Breast epithelium (tissue), 4 donors: ENCODE measurements around the gene KRT7. TPM values are rescaled to one million over a fixed set of nuclear protein-coding genes. Genes with fewer than 3 reads are reported as not detected.

ENCODE experiments used
- DNase-seq, 2 donors: peaks; one replicate each; pipeline ENCODE4 v3.0.0-alpha.2; 2019; ENCODE audit warnings: low spot score in 2 of 2
- H3K27ac ChIP-seq, 2 donors: fragments of 200-600 bp; sonication (generic) in 1 of 2; one replicate each; pipeline ENCODE4 v1.5.1; 2016 to 2019; ENCODE audit warnings: mild to moderate bottlenecking in 1 of 2
- H3K27me3 ChIP-seq, 2 donors: fragments of 200-600 bp; sonication (generic) in 1 of 2; one replicate each; pipeline versions ENCODE4 v1.5.1 to v1.6.0; 2017 to 2019; ENCODE audit warnings: control low read depth in 1 of 2, mild to moderate bottlenecking in 1 of 2
- H3K36me3 ChIP-seq: fragments of 200-600 bp; one replicate; pipeline ENCODE4 v1.5.1; 2019
- H3K4me1 ChIP-seq, 2 donors: fragments of 200-600 bp; sonication (generic); one replicate each; pipeline ENCODE4 v1.5.1; 2016 to 2019; ENCODE audit warnings: control low read depth in 1 of 2
- H3K4me3 ChIP-seq, 3 donors: fragments of 200-600 bp; sonication (generic); 1 replicate in 2 of 3; 2 replicates in 1 of 3; pipeline ENCODE4 v1.5.1; 2016 to 2019; ENCODE audit warnings: mild to moderate bottlenecking in 3 of 3, moderate library complexity in 2 of 3
- H3K9me3 ChIP-seq, 2 donors: fragments of 200-600 bp; sonication (generic) in 1 of 2; one replicate each; pipeline ENCODE4 v1.5.1; 2016 to 2019; ENCODE audit warnings: control low read depth in 1 of 2
- POLR2A ChIP-seq: fragments of 450-650 bp; IDR thresholded peaks from one replicate; pipeline ENCODE4 v1.6.1; 2016; ENCODE audit warnings: antibody characterized with exemption, mild to moderate bottlenecking, moderate library complexity
- POLR2AphosphoS5 ChIP-seq, 3 donors: sonication (generic); formaldehyde crosslinking; IDR thresholded peaks; one replicate each; pipeline ENCODE4 v1.6.1; 2017; ENCODE audit warnings: antibody characterized with exemption in 3 of 3
- intact Hi-C: fragments of 100-400 bp; cut with DNase I; formaldehyde crosslinking; loops from one replicate; pipeline ENCODE4 v1.15.1; 2023; ENCODE audit warnings: low total_unique reads
- total RNA-seq, 3 donors: library from RNA; depleted of rRNA; stranded (reverse); fragments of >200 nt; gene quantifications; one replicate each; pipeline ENCODE4 v1.1.0, GENCODE V29; 2016
- TF ChIP-seq, protein P1 (sequence below), 3 donors: fragments of 450-650 bp; IDR thresholded peaks; one replicate each; pipeline ENCODE4 v1.5.1; 2016 to 2017; ENCODE audit warnings: antibody characterized with exemption in 3 of 3, mild to moderate bottlenecking in 3 of 3, moderate library complexity in 3 of 3

Gene KRT7
- total RNA-seq, 3 donors from 2014 or later = 4.2 to 1,051 (median 358) TPM

DNA sequence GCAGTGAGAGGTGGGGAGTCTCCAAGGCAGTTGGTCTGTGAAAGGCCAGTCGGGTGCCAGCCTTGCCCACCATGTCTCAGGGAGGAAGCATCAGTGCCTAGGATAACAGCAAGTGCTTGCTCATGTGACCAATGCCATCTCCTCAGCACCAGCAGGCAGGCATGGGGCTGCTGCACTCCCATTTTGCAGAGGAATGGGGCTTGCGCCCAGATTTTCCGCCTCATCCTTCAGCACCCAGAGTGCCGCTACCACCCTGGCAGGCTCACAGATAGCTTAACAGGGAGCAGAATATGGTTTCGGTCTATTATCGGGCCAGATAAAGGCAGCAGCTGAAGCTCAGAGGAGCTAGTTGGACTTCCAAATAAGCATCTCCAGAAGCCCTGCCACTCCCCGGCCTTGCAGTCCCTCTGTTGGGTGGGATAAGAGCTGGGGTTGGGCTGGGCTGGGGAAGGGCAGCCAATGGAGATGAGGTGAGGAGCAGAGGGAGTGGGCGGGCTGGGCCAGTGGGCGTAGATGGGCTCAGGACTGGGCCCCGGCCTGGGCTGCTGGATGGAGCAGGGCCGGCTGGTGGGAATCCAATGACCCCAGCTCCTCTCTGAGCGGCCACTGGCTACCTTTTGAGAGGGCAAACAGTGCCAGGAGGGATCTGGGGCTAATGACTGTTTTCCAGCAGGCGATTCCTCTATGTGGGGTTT, 32.8 kb upstream of the KRT7 start:
- H3K27me3 ChIP-seq = no peaks in the 10 kb centered on the region
- intact Hi-C loops = no loop called here
- H3K36me3 ChIP-seq = no peaks in the 10 kb centered on the region
- H3K27ac ChIP-seq = peak overlapping the region in 1 of 2 donors; percentile 33
- no peaks in the 10 kb centered on the region for H3K9me3 ChIP-seq
- no peak for TF ChIP-seq POLR2AphosphoS5 (IDR thresholded peaks at IDR 0.05)
- TF ChIP-seq, protein P1, sequence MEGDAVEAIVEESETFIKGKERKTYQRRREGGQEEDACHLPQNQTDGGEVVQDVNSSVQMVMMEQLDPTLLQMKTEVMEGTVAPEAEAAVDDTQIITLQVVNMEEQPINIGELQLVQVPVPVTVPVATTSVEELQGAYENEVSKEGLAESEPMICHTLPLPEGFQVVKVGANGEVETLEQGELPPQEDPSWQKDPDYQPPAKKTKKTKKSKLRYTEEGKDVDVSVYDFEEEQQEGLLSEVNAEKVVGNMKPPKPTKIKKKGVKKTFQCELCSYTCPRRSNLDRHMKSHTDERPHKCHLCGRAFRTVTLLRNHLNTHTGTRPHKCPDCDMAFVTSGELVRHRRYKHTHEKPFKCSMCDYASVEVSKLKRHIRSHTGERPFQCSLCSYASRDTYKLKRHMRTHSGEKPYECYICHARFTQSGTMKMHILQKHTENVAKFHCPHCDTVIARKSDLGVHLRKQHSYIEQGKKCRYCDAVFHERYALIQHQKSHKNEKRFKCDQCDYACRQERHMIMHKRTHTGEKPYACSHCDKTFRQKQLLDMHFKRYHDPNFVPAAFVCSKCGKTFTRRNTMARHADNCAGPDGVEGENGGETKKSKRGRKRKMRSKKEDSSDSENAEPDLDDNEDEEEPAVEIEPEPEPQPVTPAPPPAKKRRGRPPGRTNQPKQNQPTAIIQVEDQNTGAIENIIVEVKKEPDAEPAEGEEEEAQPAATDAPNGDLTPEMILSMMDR (IDR thresholded peaks at IDR 0.05) = no peak
- no peak for TF ChIP-seq POLR2A
- H3K4me1 ChIP-seq = peaks cover 0 to 17% of the 10 kb centered on the region in 2 donors
- no peak for DNase-seq
- no peak overlapping the region for H3K4me3 ChIP-seq

DNA sequence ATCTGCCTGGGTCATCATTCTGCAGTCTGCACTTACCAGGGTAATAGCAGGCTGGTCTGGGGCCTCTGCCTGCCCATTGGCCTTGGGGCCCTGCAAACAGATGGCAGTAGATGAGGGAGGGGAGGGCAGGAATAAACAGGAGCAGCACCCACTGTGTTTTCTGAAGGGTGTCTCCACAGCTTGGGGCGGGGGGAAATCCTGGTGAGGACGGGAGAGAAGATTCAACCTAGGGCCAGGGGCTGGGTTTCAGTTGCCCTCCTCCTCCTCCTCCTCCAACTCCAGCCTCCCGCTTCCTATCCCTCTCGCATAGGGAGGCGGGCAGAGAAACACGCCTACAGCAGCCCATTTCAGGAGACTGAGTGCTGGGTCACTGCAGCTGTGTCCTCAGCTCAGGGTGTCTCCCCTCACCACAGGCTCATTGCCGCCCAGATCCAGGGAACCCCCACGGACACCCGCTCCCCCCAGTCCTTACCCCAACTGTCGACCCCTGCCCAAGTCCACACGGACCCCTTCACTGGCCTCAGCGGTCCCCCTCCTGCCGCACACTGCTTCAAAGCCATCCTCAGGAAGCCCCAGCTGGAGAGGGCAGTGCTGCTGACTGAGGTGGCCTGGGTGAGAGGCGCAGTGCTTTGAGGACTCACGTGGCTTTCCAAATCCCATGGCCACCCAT, 32.1 kb upstream of the KRT7 start:
- peak overlapping the region in 1 of 2 donors; percentile 33 for H3K27ac ChIP-seq
- DNase-seq = no peak
- no peak overlapping the region for H3K4me3 ChIP-seq
- no peak for TF ChIP-seq POLR2AphosphoS5 (IDR thresholded peaks at IDR 0.05)
- TF ChIP-seq, protein P1 (IDR thresholded peaks at IDR 0.05) = no peak
- no peak for TF ChIP-seq POLR2A
- no peaks in the 10 kb centered on the region for H3K36me3 ChIP-seq
- intact Hi-C loops = no loop called here
- no peaks in the 10 kb centered on the region for H3K9me3 ChIP-seq
- peaks cover 0 to 17% of the 10 kb centered on the region in 2 donors for H3K4me1 ChIP-seq
- no peaks in the 10 kb centered on the region for H3K27me3 ChIP-seq

DNA sequence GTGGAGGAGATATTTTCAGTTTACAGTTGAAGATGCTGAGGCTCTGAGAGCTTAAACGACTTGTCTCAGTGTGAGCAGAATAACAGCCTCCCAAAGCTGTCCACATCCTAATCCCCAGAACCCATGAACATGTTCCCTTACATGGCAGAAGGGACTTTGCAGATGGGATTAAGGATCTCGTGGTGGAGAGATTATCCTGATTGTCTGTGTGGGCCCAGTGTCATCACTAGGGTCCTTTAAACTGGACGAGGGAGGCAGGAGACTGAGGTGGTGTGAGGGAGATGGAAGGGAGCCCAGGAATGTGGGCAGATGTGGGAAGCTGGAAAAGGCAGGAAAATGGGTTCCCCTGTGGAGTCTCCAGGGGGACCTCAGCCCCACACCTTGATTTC, 31.6 kb upstream of the KRT7 start:
- no peaks in the 10 kb centered on the region for H3K9me3 ChIP-seq
- DNase-seq = no peak
- intact Hi-C loops = no loop called here
- H3K27ac ChIP-seq = no peak overlapping the region
- no peak overlapping the region for H3K4me3 ChIP-seq
- H3K4me1 ChIP-seq = peaks cover 0 to 17% of the 10 kb centered on the region in 2 donors
- no peaks in the 10 kb centered on the region for H3K36me3 ChIP-seq
- TF ChIP-seq, protein P1 (IDR thresholded peaks at IDR 0.05) = no peak
- TF ChIP-seq POLR2AphosphoS5 (IDR thresholded peaks at IDR 0.05) = no peak
- no peak for TF ChIP-seq POLR2A
- H3K27me3 ChIP-seq = no peaks in the 10 kb centered on the region

DNA sequence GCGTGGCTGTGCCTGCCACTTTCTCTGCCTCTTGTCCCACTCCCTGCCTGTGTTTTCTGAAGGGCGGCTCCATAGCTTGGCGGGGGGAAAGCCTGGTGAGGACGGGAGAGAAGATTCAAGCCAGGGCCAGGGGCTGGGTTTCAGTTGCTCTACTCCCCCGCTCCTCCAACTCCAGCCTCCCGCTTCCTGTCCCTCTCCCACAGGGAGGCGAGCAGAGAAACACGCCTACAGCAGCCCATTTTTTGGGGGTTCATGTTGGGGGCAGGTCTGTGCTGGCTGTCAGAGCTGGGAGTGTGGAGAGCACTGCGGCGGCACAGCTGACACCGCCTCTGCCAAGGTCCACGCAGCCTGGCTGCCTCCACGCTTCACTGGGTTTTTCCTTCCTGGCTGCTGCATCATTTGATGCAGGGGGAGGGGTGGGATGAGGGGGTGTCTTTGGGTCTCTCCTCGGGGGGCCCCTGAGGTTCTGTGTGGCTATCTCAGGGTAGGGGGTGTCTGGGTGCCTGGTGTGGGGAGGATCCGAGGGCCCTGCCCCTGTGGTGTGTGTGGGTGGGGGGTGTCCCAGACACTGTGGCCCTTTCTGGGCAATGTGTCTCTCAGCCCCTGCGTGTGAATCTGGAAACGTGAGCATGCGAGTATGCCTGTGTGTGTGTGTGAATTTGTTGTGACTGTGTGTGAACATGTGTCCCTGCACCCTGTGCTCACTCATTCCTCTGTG, 30.5 kb upstream of the KRT7 start:
- peak overlapping the region; percentile 88 to 89 for H3K27ac ChIP-seq
- no peaks in the 10 kb centered on the region for H3K36me3 ChIP-seq
- no peaks in the 10 kb centered on the region for H3K9me3 ChIP-seq
- peaks cover 0 to 17% of the 10 kb centered on the region in 2 donors for H3K4me1 ChIP-seq
- peak overlapping the region in 1 of 3 donors; percentile 34 for H3K4me3 ChIP-seq
- DNase-seq = no peak
- intact Hi-C loops = no loop called here
- H3K27me3 ChIP-seq = no peaks in the 10 kb centered on the region
- TF ChIP-seq, protein P1 (IDR thresholded peaks at IDR 0.05) = no peak
- TF ChIP-seq POLR2AphosphoS5 (IDR thresholded peaks at IDR 0.05) (no peak), POLR2A (no peak)
